Dermis blood vessel endothelial cell (primary cell): ENCODE measurements around the gene ANKRD10. TPM values are rescaled to one million over a fixed set of nuclear protein-coding genes. Genes with fewer than 3 reads are reported as not detected.

Experiments
- DNase-seq: peaks from one replicate; pipeline ENCODE4 v3.0.0; 2010
- total RNA-seq: library from RNA; depleted of rRNA; stranded (reverse); fragments of >200 nt; gene quantifications from 2 replicates; pipeline ENCODE4 v1.2.3, GENCODE V29; 2014

The ANKRD10 gene
- total RNA-seq, 1 donor from 2014 or later = 92.2 TPM

DNA sequence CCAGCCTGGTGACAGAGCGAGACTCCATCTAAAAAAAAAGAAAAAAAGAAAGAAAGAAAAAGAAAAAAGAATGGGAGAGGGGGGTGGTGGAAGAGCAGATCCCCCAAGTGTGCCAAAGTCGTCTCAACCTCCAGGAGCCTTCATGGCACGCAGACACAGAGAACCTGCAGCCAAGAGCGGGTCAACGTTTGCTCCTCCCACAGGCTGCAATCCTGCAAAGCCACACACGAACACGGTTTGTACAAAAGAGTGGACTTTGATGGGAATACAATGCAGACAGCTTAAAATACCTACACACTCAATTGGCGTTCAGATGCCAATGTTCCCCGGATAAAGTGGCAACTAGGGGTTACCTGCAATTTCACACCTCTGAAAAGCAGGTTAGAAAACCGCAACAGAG, 29.4 kb downstream of the ANKRD10 start:
- DNase-seq = no peak

GRCh38 chr13:110884517-110884916, 30.4 kb downstream of the ANKRD10 start:
- no peak for DNase-seq

DNA sequence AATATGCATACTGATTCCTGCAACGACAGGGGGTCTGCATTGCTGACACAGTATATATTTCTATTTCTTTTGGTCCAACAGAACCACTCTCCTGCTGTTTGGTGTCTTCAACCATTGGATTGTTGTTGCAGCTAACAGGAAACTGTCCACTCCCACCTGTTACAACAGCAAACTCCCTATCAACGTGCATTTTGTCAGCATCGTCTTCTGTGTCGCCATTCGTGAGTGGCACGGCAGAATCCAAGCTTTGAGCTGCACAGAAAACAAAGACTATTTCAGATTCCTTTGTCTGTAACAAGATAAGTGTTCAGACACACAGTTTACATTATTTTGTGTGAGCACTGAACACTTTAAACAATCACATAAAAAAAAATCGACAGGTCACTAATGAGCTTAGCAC, 31.3 kb downstream of the ANKRD10 start:
- no peak for DNase-seq

GRCh38 chr13:110882972-110883371, 31.9 kb downstream of the ANKRD10 start:
- no peak for DNase-seq

DNA sequence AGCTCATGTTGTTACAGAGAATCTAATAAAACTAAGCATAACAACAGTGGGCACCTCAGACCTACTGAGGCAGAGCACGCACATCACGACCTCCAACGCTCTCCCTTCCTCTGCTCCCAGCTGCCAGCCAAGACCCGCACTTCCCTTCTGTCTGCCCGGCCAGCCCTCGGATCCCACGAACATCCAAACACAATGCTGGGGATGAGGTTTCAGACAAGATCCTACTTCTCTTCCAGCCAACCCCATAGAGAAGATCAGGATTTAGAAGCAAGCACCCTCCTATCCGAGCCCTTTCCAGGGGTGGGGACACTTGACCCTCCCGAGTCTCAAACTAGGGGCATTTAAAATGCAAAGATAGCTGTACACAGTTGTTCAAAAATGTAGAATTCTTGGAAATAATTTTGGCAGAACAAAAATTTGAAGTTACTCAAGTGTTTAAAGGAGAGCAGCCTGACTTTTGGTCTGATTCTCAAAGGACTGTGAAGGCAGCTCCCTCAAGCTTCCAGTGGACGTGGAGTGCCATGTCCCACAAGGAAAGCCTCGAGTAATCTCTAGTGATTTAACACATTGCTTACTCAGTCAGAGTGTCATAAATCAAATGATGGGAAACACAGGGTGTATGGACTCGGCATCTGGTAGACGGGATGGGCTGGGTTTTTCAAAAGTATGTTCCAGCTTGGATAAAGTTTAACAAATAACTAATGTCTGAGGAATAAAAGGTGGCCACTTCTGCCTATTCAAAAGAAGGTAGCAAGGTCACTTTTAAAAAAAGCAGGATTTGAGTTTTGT, 32.8 kb downstream of the ANKRD10 start:
- DNase-seq = no peak

- DNase-seq = no peak
Measured at GRCh38 chr13:110880627-110881026, 34.2 kb downstream of the ANKRD10 start.

DNA sequence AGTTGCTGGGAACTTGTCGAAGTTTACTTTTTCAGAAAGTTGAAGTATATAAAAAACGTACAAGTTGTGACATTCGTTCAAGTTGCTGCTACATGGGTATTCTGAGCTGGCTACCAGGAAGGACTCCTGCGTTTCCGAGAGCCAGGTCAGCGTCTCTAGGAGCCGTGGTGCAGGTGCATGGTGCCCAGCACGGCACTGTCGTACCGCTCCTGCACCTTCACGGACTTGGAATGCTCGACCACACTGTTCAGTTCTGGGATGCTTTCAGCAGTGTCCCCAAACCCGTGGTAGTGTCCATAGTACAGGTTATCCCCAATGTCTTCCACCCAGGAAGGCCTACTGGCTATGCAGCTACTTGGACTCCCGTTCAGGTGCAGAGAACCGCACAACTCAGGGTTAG, 35.4 kb downstream of the ANKRD10 start:
- no peak for DNase-seq

DNA sequence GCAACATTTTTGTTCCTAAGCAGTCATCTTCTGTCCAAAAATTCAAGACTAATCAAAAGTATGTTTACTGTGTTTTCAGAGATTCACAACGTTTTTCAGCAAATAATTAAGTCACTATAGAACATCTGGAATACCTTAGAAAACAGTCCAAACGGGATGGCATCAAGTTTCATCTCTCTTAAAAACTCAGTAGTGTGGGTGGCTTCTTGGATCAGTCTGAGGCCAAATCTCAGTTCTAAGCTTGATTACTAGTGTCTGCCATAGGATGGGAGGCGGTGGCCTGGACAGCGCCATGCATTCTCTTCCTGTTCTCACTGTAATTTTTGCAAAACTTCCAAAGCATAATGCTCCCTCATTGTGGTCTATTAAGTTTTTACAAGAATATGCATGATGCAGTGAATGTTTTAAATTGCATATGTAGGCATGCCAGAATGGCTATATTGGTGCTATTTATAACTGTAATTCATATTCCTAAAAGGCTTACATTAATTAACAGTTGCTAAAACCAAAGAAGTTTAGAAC, 37.1 kb downstream of the ANKRD10 start:
- DNase-seq = no peak

GRCh38 chr13:110876609-110877008, 38.3 kb downstream of the ANKRD10 start:
- no peak for DNase-seq

DNA sequence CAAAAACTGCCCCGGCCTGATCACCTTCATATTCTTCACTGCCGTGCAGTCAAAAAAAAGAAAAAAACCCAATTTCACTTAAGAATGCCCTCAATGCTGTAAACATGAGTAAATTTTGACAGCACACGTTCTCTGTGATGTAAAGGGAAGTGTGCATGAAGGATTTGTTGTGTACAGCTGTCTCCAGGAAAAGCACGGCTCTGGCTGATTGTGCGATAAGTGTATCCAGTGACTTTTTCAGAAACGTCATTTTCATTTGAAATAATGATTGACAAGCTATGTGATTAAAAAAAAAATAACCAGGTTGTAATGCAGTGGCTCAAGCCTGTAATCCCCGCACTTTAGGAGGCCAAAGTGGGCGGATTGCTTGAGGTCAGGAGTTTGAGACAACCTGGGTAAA, 39.6 kb downstream of the ANKRD10 start:
- peak; percentile 56 for DNase-seq

DNA sequence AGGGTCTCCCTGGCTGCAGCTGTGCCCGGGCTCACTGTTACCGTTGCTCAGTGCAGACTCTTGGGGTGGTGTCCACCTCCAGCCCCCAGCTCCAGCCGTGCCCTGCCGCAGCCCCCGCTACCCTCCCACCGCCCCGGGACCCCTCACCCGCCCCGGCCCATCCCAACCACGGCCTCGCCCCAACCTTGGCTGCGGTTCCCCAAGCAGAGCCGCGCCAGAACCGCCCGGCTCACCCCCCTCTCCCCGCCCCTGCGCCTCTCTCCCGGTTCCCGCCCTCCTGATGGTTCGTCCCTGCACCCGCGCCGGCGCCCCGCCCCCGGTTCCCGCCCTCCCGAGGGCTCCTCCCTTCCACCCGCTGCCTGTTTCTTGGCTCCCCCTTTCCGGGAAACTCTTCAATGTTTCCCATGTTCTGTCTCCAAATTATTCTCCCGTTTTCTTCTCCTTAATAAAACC, 40.3 kb downstream of the ANKRD10 start:
- peak; percentile 53 for DNase-seq

GRCh38 chr13:110873639-110874507, 41.0 kb downstream of the ANKRD10 start:
- DNase-seq = no peak

DNA sequence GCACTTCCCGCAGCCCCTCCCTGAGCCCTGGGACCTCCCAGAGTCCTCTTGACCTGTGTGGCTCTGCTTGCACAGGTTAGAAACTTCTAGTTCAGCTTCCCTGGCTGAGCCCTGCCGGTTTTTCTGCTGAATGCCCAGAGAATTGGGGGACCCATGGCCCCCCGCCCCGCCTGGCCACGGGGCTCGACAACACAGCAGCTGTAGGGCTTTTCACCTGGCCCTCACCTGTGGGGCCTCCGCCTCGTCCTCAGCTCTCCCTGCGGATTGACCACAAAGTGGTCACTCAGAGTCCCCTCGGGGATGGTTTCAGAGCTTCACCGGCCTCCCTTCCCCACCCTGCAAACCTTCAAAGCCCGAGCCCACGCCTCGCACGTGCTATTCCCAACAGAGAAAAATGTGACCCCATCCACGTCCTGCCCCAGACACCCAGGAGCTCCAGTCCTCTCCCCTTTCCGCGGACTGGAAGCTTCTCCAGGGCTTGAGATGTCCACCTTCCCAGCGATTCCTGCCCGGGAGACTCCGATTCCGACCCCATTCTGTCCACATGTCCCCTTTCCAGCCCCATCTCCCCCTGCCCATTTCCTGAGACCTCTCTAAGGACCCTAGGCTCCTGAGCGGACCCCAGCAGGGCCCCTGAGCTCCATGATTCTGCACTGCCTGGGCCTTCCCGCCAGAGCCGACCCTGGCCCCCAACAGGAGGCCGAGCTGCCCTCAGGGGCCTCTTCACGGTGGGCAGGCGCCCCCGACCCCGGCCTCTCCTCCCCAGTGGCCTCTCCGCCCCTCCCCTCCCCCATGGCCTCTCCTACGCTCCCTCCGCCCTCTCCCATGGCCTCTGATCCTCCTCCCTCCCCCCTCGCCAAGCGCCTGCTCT, 41.9 kb downstream of the ANKRD10 start:
- no peak for DNase-seq

DNA sequence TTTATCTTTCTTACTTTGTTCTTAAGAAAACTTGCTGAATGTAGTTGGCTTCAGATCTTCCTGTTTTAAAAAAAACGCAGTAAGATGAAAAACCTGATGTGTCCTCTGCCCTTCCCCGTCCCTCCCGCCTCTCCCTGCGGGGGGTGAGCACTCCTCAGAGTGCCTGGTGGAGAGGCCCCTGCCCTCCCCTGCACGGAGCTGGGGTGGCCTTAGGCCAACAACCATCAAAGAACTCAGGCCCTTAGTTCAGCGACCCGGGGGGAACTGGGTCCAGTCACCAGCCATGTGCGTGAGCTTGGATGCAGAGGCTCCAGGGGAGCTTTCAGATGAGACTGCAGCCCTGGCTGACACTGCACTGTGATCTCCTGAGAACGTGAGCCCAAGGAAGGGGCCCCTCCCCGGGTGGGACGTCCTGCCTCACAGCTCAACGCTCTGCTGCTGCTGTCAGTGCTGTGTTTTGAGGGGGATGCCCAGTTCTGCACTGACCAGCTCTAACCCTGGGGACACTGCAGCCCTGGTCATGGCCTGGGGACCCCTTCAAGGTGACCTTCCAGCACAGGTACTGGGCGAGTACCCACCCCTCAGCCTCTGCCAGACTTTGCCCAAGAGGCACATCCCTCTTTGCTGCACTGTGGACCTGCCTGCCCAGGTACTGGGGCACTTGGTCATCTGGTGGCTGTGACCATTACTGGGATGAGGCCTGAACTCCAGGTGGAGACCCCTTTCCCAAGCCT, 42.7 kb downstream of the ANKRD10 start:
- no peak for DNase-seq

DNA sequence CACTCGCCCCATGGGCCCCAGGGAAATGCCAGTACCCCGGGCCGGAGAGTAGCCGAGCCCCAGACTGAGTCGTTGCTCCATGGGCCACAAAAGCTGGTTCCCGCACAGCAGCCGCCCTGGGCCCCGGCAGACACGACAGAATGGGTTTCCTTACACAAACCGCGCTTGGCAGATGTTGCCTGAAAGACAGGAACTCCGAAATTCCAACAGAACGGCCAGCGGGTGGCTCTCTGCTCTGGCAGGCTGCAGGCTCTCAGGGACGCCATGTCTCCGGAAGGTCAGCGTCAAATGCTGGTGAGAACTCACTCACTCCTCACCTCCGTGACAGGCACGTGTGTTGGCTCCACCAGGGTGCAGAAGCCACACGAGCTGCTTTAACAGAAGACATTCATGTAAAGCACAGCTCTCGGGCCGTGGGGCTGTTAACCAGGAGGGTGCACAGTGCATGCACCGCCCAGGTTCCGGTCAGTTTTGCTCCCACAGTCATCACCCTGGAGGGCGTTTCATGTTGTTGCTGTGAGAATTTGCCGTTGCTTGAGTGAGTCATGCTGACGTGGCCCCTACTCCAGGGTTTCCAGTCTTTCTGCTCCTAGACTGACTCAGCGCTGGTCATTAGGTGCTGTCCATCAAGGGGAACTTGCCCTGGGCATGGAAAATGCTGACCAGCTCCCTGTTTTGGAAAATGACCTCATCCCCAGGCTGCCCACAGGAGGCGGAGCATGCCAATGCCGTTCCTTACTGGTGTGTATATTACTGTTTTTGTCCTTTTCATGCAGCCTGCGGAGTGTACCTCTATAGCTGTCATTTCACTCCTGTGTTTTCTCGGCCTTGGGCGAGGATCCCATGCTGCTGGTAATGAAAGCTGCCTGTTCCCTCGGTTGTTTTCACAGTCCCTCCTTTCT, 44.8 kb downstream of the ANKRD10 start:
- DNase-seq = peak; percentile 100

GRCh38 chr13:110869231-110869804, 45.6 kb downstream of the ANKRD10 start:
- peak; percentile 84 for DNase-seq

GRCh38 chr13:110868720-110869119, 46.1 kb downstream of the ANKRD10 start:
- DNase-seq = no peak

- no peak for DNase-seq
Measured at GRCh38 chr13:110867380-110867779, 47.5 kb downstream of the ANKRD10 start.

DNA sequence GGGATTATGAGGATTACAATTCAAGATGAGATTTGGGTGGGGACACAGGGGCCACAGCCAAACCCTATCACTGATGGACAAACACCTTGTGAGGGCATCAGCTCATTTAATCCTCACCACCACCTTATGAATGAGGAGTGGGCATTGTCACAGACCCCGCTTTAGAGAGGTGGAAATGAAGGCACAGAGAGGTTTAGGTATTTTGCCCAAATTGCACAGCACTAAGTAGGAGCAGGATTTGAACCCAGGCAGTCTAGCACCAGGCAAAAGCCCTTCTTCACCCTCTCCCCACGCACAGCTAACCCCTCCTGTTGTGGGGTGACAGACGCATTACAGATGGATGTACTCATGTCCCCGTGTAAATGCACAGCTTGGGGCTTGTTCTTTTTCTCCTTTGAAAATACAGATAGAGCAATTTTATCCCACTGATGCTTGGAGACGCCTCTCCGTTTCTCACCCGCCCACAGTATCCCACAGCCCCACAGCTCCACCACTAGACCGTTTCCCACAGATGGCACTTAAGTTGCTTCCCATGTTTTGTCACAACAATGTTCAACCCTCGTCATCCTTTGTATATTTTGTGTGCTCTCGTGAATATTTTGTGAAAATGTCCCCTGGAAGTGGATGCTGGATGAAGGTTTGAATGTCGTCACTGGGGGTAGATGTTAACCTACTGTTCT, 48.2 kb downstream of the ANKRD10 start:
- DNase-seq = no peak

DNA sequence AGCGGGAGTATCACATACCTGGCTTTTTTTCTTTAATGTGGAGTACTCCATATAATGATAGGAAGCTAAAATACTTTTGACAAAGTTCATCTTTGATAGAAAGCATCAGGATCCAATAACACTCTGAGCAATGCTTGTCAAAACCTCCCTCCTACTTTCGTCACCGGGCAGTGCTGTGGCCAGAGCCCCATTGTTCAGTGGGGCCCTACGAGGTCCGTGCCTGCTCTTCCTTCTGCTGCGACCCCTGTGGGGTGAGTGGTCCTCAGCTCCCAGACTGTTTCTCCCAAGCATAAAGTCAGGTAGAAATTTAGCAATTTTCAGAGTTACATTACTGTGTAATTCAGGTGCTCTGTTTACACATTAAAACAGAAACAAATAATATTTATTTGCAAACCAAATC, 51.2 kb downstream of the ANKRD10 start:
- no peak for DNase-seq
